ENCODE measurements around the gene SEMA3G.

DNA sequence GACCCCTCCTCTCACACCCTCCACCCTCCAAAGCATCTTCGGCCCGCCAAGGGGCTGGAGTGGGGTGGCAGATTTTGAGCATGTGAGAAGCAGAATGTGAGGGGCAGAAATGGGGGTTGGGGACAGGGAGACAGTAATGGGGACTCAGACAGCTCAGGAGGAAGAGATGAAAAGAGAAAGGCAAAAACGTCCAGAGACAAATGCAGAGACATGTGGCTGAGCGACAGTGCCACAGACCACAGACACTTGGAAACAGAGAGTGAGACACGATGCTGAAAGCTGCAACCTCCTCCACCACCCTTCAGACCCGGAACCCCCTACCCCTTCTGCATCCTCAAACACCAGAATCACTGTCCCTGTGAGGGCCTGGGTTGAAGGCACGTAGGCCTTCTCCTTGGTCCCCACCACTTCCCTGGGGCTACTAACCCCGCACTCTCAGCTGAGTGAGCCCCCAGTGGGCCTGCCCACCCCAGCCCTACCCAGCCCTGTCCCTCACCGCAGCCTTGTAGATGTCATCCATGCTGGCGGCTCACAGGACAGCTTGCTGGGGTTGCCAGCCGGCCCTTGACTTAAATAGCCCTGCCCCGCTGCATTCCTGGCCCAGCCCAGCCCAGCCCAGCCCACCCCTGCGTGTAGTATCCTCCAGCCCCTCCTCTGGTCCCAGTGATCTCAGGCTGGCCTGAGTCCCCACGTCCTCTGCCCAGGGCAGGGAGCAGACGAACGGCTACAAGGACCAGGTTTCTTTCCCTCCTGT is 8.8 kb upstream of the SEMA3G start, which contains the start of gene TNNC1:
- TF ChIP-seq, protein P1, sequence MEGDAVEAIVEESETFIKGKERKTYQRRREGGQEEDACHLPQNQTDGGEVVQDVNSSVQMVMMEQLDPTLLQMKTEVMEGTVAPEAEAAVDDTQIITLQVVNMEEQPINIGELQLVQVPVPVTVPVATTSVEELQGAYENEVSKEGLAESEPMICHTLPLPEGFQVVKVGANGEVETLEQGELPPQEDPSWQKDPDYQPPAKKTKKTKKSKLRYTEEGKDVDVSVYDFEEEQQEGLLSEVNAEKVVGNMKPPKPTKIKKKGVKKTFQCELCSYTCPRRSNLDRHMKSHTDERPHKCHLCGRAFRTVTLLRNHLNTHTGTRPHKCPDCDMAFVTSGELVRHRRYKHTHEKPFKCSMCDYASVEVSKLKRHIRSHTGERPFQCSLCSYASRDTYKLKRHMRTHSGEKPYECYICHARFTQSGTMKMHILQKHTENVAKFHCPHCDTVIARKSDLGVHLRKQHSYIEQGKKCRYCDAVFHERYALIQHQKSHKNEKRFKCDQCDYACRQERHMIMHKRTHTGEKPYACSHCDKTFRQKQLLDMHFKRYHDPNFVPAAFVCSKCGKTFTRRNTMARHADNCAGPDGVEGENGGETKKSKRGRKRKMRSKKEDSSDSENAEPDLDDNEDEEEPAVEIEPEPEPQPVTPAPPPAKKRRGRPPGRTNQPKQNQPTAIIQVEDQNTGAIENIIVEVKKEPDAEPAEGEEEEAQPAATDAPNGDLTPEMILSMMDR (conservative IDR thresholded peaks at IDR 0.05 in 1 of 2, IDR thresholded peaks at IDR 0.05 in 1 of 2; ENCODE audit: low read depth in 1 of 2, low read length in 2 of 2): no peak
- no peak for TF ChIP-seq EZH2 (IDR thresholded peaks at IDR 0.05; ENCODE audit: low read length, missing control alignments)
